B cell (primary cell): ENCODE data around the gene C20orf144. TPM values are rescaled to one million over a fixed set of nuclear protein-coding genes. Genes with fewer than 3 reads are reported as not detected.

ENCODE experiments used
- ATAC-seq: fragments of 200-7000 bp; cut with Tn5 transposase; one replicate; pipeline ENCODE4 v1.10.0; 2021; ENCODE audit warnings: low read depth, mild to moderate bottlenecking, moderate number of reproducible peaks, moderate library complexity
- CTCF ChIA-PET: fragments of 350-600 bp; sonication (Branson Sonifier 250); formaldehyde crosslinking; loops from one replicate; lab custom pipeline; 2021; ENCODE audit warnings: antibody characterized with exemption, inconsistent platforms; lab: Charles Lee
- POLR2A ChIA-PET: fragments of 350-600 bp; sonication (Branson Sonifier 250); formaldehyde crosslinking; loops from one replicate; lab custom pipeline; 2021; ENCODE audit warnings: antibody characterized with exemption; lab: Charles Lee
- DNase-seq: peaks from one replicate; pipeline ENCODE4 v3.0.0; 2013
- H2AFZ ChIP-seq: 2 replicates; pipeline ENCODE4 v1.6.1; 2012; ENCODE audit warnings: mild to moderate bottlenecking, low read depth, low read length; ENCODE audit not compliant: insufficient read depth, poor library complexity, severe bottlenecking
- H3K27ac ChIP-seq, 2 donors: 1 replicate in 1 of 2; 2 replicates in 1 of 2; pipeline ENCODE4 v1.5.1; 2012 to 2013; ENCODE audit warnings: low read length in 2 of 2, mild to moderate bottlenecking in 2 of 2, moderate library complexity in 1 of 2
- H3K27me3 ChIP-seq, 4 experiments: fragments of 200-600 bp in 1 of 4; sonication (generic) in 1 of 4; replicated peaks in 1 of 4; 1 replicate in 2 of 4; 2 replicates in 2 of 4; pipeline versions ENCODE4 v1.6.1 to v1.7.0; 2013 to 2016; ENCODE audit warnings: low read length in 3 of 4, mild to moderate bottlenecking in 2 of 4, mixed read lengths in 1 of 4, moderate library complexity in 1 of 4; ENCODE audit not compliant: insufficient read depth in 4 of 4, control insufficient read depth in 3 of 4; ENCODE audit errors: control extremely low read depth in 1 of 4
- H3K36me3 ChIP-seq, 2 experiments: replicated peaks in 1 of 2; 1 replicate in 1 of 2; 2 replicates in 1 of 2; pipeline versions ENCODE4 v1.6.1 to v1.7.1; 2013; ENCODE audit warnings: low read length in 1 of 2; ENCODE audit not compliant: insufficient read depth in 2 of 2, control insufficient read depth in 1 of 2; ENCODE audit errors: control extremely low read depth in 1 of 2, extremely low read depth in 1 of 2
- H3K4me1 ChIP-seq, 2 donors: fragments of 200-600 bp in 1 of 2; sonication (generic) in 1 of 2; 1 replicate in 1 of 2; 2 replicates in 1 of 2; pipeline versions ENCODE4 v1.5.1 to v1.6.1; 2013 to 2017; ENCODE audit warnings: low read length in 2 of 2; ENCODE audit not compliant: control insufficient read depth in 2 of 2, insufficient read depth in 2 of 2
- H3K4me2 ChIP-seq: replicated peaks from 2 replicates; pipeline ENCODE3; 2012; ENCODE audit warnings: mild to moderate bottlenecking, low read depth, low read length; ENCODE audit not compliant: poor library complexity, severe bottlenecking
- H3K4me3 ChIP-seq, 5 experiments: fragments of 200-600 bp in 1 of 5; sonication (generic) in 1 of 5; 1 replicate in 3 of 5; 2 replicates in 2 of 5; pipeline versions ENCODE4 v1.5.1 to v1.7.0; 2011 to 2016; ENCODE audit warnings: low read length in 4 of 5, mild to moderate bottlenecking in 4 of 5, low read depth in 2 of 5, control low read depth in 1 of 5, moderate library complexity in 1 of 5; ENCODE audit not compliant: insufficient read depth in 1 of 5; ENCODE audit errors: control extremely low read depth in 1 of 5, extremely low read depth in 1 of 5
- H3K79me2 ChIP-seq: fragments of 200-600 bp; sonication (generic); one replicate; pipeline ENCODE4 v1.6.0; 2016; ENCODE audit warnings: low read length; ENCODE audit not compliant: control insufficient read depth, insufficient read depth
- H3K9ac ChIP-seq: fragments of 200-600 bp; sonication (generic); 2 replicates; pipeline ENCODE4 v1.6.1; 2017; ENCODE audit warnings: mild to moderate bottlenecking, low read length, moderate library complexity
- H3K9me3 ChIP-seq, 3 donors: one replicate each; pipeline versions ENCODE4 v1.6.1 to v1.7.1; 2013; ENCODE audit warnings: low read length in 2 of 3; ENCODE audit not compliant: control insufficient read depth in 2 of 3, insufficient read depth in 1 of 3; ENCODE audit errors: control extremely low read depth in 1 of 3
- H4K20me1 ChIP-seq: 2 replicates; pipeline ENCODE4 v1.6.0; 2012; ENCODE audit warnings: mild to moderate bottlenecking, low read length; ENCODE audit not compliant: insufficient read depth, control insufficient read depth, poor library complexity, severe bottlenecking
- H3K27ac Mint-ChIP-seq: one replicate; pipeline ENCODE4 v1.8.0; 2021; ENCODE audit warnings: mixed read lengths
- H3K27me3 Mint-ChIP-seq: one replicate; pipeline ENCODE4 v1.8.0; 2021; ENCODE audit warnings: mixed read lengths
- H3K4me1 Mint-ChIP-seq: one replicate; pipeline ENCODE4 v1.8.0; 2021; ENCODE audit warnings: mixed read lengths
- H3K4me3 Mint-ChIP-seq: one replicate; pipeline ENCODE4 v1.8.0; 2021; ENCODE audit warnings: mixed read lengths
- H3K9me3 Mint-ChIP-seq: one replicate; pipeline ENCODE4 v1.8.0; 2022; ENCODE audit warnings: mixed read lengths; ENCODE audit not compliant: insufficient read depth
- EZH2 ChIP-seq: IDR thresholded peaks from 2 replicates; pipeline ENCODE4 v1.6.1; 2012; ENCODE audit warnings: borderline replicate concordance, low read depth, mild to moderate bottlenecking, moderate library complexity, low read length; ENCODE audit not compliant: insufficient read depth, poor library complexity, severe bottlenecking
- WGBS: methylation state at CpG from one replicate; pipeline ENCODE4 v1.1.5; 2013; ENCODE audit warnings: missing lambda C conversion rate; ENCODE audit not compliant: insufficient coverage; 5-methylcytosine and 5-hydroxymethylcytosine counted together
- intact Hi-C: fragments of 100-400 bp; cut with micrococcal nuclease; formaldehyde crosslinking; loops from one replicate; pipeline ENCODE4 v1.10.0; 2022
- polyA plus RNA-seq: library from polyadenylated mRNA; depleted of rRNA; stranded (reverse); fragments of >200 nt; gene quantifications from 2 replicates; pipeline ENCODE4 v1.2.3, GENCODE V29; 2012
- total RNA-seq, 2 donors: library from RNA; stranded (reverse); fragments of 120-200 nt in 1 of 2; gene quantifications; 1 replicate in 1 of 2; 2 replicates in 1 of 2; pipeline versions ENCODE4 v1.2.3 to v1.2.4, GENCODE V29; 2013 to 2022
- TF ChIP-seq, protein P1 (sequence below): fragments of 200-600 bp; IDR thresholded peaks from one replicate; pipeline ENCODE4 v1.8.0; 2022; ENCODE audit warnings: antibody characterized with exemption, mild to moderate bottlenecking

Gene C20orf144
- total and polyA plus RNA-seq, 2 donors (not counting 1 experiment from before 2014, with no cell fraction given): 0.27 to 0.44 TPM

DNA sequence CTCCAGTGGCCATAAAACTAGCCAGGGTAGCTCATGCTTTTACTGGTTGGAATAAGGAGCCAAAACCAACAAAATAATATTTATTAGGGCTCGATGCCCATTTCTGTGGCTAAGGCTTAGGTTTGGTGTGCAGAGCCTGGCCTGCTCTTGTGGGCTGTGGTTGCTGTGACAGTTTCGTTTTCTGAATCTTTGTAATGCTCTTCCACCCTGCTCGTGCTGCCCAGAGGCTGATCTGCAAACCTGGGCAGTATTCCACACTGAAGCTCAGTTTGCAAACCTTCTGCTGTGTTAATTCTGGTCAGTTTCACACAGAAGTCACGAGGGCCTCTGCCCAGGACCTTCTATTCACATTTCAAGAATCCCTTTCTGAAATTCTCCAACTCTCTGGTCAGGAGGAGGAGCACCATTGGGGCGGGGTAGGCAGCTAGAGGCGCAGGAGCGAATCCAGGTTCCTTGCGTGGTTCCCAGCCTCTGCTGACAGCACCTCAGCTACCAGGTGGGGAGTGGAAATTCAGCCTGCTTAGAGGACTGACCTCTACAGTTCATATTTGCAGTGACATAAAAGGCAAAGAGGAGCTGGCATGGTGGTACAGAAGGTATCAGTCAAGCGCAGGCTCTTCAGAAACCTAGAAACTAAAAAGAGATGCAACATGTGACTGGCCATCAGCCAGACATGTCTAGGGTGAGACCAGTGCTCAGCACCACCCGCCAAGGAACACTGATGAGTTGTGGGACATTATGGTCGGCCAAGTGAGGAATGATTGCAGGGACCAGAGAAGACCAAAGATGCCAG lies 14.3 kb upstream of the C20orf144 start:
- DNase-seq (no peak), ATAC-seq (no peak)
- intact Hi-C loops: no loop called here
- Histone ChIP-seq H3K4me1 (no peaks in the 10 kb centered on the region), H3K36me3 (peaks cover 0 to 25% of the 10 kb centered on the region in 2 experiments), H3K27ac (no peak overlapping the region), H3K79me2 (no peaks in the 10 kb centered on the region), H3K27me3 (no peaks in the 10 kb centered on the region), H2AFZ (no peak overlapping the region), H4K20me1 (no peaks in the 10 kb centered on the region), H3K9ac (no peak overlapping the region), H3K4me2 (no peak overlapping the region), H3K4me3 (no peak overlapping the region), H3K9me3 (no peaks in the 10 kb centered on the region)
- WGBS: 90% methylated on average over 10 of the region's 11 CpGs
- Mint-ChIP-seq H3K9me3 (no peaks in the 10 kb centered on the region), H3K4me3 (no peak overlapping the region), H3K4me1 (peaks cover 5% of the 10 kb centered on the region), H3K27me3 (no peaks in the 10 kb centered on the region), H3K27ac (no peak overlapping the region)
- TF ChIP-seq, protein P1, sequence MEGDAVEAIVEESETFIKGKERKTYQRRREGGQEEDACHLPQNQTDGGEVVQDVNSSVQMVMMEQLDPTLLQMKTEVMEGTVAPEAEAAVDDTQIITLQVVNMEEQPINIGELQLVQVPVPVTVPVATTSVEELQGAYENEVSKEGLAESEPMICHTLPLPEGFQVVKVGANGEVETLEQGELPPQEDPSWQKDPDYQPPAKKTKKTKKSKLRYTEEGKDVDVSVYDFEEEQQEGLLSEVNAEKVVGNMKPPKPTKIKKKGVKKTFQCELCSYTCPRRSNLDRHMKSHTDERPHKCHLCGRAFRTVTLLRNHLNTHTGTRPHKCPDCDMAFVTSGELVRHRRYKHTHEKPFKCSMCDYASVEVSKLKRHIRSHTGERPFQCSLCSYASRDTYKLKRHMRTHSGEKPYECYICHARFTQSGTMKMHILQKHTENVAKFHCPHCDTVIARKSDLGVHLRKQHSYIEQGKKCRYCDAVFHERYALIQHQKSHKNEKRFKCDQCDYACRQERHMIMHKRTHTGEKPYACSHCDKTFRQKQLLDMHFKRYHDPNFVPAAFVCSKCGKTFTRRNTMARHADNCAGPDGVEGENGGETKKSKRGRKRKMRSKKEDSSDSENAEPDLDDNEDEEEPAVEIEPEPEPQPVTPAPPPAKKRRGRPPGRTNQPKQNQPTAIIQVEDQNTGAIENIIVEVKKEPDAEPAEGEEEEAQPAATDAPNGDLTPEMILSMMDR: no peak
- no peak for TF ChIP-seq EZH2
- CTCF ChIA-PET: no interaction called here
- POLR2A ChIA-PET: no interaction called here

GRCh38 chr20:33648396-33649004 lies 13.6 kb upstream of the C20orf144 start:
- no peaks in the 10 kb centered on the region for H3K27me3 Mint-ChIP-seq
- CTCF ChIA-PET: interaction anchor here (0.8 kb wide), 1 partner anchor 22 kb away, joined by 3 read pairs; no protein-coding TSS in a partner anchor

More at GRCh38 chr20:33648396-33649004, 13.6 kb upstream of the C20orf144 start:
- DNase-seq (no peak), ATAC-seq (no peak)
- Histone ChIP-seq H2AFZ (no peak overlapping the region), H3K27ac (no peak overlapping the region), H3K79me2 (no peaks in the 10 kb centered on the region), H3K36me3 (peaks cover 0 to 19% of the 10 kb centered on the region in 2 experiments), H3K4me3 (no peak overlapping the region), H4K20me1 (no peaks in the 10 kb centered on the region), H3K9ac (no peak overlapping the region), H3K9me3 (no peaks in the 10 kb centered on the region), H3K4me1 (peaks cover 0 to 7% of the 10 kb centered on the region in 2 donors), H3K27me3 (no peaks in the 10 kb centered on the region), H3K4me2 (no peak overlapping the region)
- Mint-ChIP-seq H3K27ac (no peak overlapping the region), H3K4me3 (no peak overlapping the region), H3K9me3 (no peaks in the 10 kb centered on the region), H3K4me1 (peaks cover 9% of the 10 kb centered on the region)
- intact Hi-C loops: no loop called here
- POLR2A ChIA-PET: no interaction called here
- TF ChIP-seq EZH2: no peak
- TF ChIP-seq, protein P1: no peak
- 92% methylated on average over 13 of the region's 14 CpGs for WGBS
